Heart left ventricle (tissue), 16 donors: ENCODE measurements around the gene NOTCH4. TPM values are rescaled to one million over a fixed set of nuclear protein-coding genes. Genes with fewer than 3 reads are reported as not detected.
"Not testable (repeated sequence)": the region's sequence is repeated elsewhere in the genome, so short reads cannot be mapped to it uniquely, and the experiment has no call there.

Source experiments
- ATAC-seq, 4 donors: fragments of 200-7000 bp; cut with Tn5 transposase; one replicate each; pipeline ENCODE4 v1.9.1; 2020 to 2022; ENCODE audit warnings: moderate library complexity in 4 of 4, mild to moderate bottlenecking in 3 of 4, moderate number of reproducible peaks in 1 of 4
- DNase-seq, 5 donors: peaks; one replicate each; pipeline ENCODE4 v3.0.0-alpha.2; 2020
- H3K27ac ChIP-seq, 12 donors: fragments of 200-600 bp; sonication (generic) in 4 of 12; one replicate each; pipeline versions ENCODE4 v1.5.0 to v1.8.0; 2016 to 2022; ENCODE audit warnings: mild to moderate bottlenecking in 2 of 12
- H3K27me3 ChIP-seq, 9 donors: fragments of 200-600 bp; sonication (generic) in 2 of 9; one replicate each; pipeline versions ENCODE4 v1.5.1 to v1.8.0; 2016 to 2022; ENCODE audit warnings: mild to moderate bottlenecking in 3 of 9
- H3K36me3 ChIP-seq, 9 donors: fragments of 200-600 bp; sonication (generic) in 2 of 9; one replicate each; pipeline versions ENCODE4 v1.5.0 to v1.8.0; 2018 to 2022; ENCODE audit warnings: mild to moderate bottlenecking in 2 of 9
- H3K4me1 ChIP-seq, 12 donors: fragments of 200-600 bp; sonication (generic) in 4 of 12; one replicate each; pipeline versions ENCODE4 v1.5.0 to v1.8.0; 2016 to 2022; ENCODE audit warnings: mild to moderate bottlenecking in 3 of 12
- H3K4me3 ChIP-seq, 12 donors: fragments of 200-600 bp; sonication (generic) in 4 of 12; one replicate each; pipeline versions ENCODE4 v1.5.0 to v1.8.0; 2017 to 2022; ENCODE audit warnings: mild to moderate bottlenecking in 9 of 12, moderate library complexity in 4 of 12
- H3K9me3 ChIP-seq, 12 donors: fragments of 200-600 bp; sonication (generic) in 4 of 12; one replicate each; pipeline versions ENCODE4 v1.5.0 to v1.8.0; 2016 to 2022; ENCODE audit warnings: mild to moderate bottlenecking in 1 of 12
- CTCF ChIP-seq, 12 donors: fragments of 200-600 bp; sonication (generic) in 4 of 12; IDR thresholded peaks; one replicate each; pipeline versions ENCODE4 v1.5.0 to v1.8.0; 2018 to 2022; ENCODE audit warnings: antibody characterized with exemption in 12 of 12, mild to moderate bottlenecking in 5 of 12
- POLR2A ChIP-seq, 2 donors: fragments of 450-650 bp; IDR thresholded peaks; one replicate each; pipeline ENCODE4 v1.6.1; 2017; ENCODE audit warnings: antibody characterized with exemption in 2 of 2, mild to moderate bottlenecking in 2 of 2, moderate library complexity in 2 of 2
- WGBS, 4 donors: extraction: QIAGEN DNeasy Blood & Tissue Kit in 2 of 4; methylation state at CpG; one replicate each; pipeline versions ENCODE4 v1.1.5 to v1.1.7; 2013 to 2018; 5-methylcytosine and 5-hydroxymethylcytosine counted together
- intact Hi-C, 10 donors: fragments of 100-400 bp; cut with DNase I; formaldehyde crosslinking; loops; one replicate each; pipeline versions ENCODE4 v1.11.1 to v1.14.2; 2022
- polyA plus RNA-seq, 2 donors: library from polyadenylated mRNA; stranded (reverse); fragments of 200-250 nt; gene quantifications; one replicate each; pipeline ENCODE4 v1.2.3, GENCODE V29; 2013
- total RNA-seq, 9 donors: library from RNA; depleted of rRNA in 2 of 9; stranded (reverse); fragments of >200 nt in 2 of 9; fragmentation: NEBNext Ultra II Directional in 3 of 9; extraction: Animal tissue kit (Norgen Biotek cat#: 25700) in 3 of 9; gene quantifications; one replicate each; pipeline versions ENCODE4 v1.1.0 to v1.2.4, GENCODE V29; 2016 to 2023
- donor health status: ischemic (EF 13 %, LVEDD 7.1; RV severe dilation, severe dysfunction).
- donor health status: healthy with polysubstance abuse.
- donor health status: DM: no; HTN: yes; CAD: no.
- donor health status: DM: no; HTN: no; CAD: no.
- donor health status: ischemic (EF 25% LVEDD 6.9; RV normal size, moderate dysfunction).
- donor health status: ischemic (EF 25% LVEDD 5.7; RV mildly dilated, moderate dysfunction).
- donor health status: healthy.
- donor health status: DM: yes; HTN: yes; CAD: no.
- donor health status: ischemic (EF 35%, LVEDD 5.7; RV mildly dilated, moderate dysfunction).
- donor health status: nonischemic (EF 11% LVEDD 7.7; RV severe dilation, severe dysfunction).
- donor health status: DM: yes; HTN: yes; CAD: no.
- donor health status: PGD.
- donor health status: ischemic (EF 29% LVEDD 5.4; RV normal size, mild dysfunction).
- donor health status: nonischemic (EF 23%, LVEDD 6.1; RV moderate dilation, normal function).

NOTCH4 gene
- total and polyA plus RNA-seq, 11 donors = 15.8 to 55.5 (median 24.9) TPM

GRCh38 chr6:32189069-32189741 is 34.7 kb downstream of the NOTCH4 start:
- Histone ChIP-seq H3K36me3 (peaks cover 0 to 29% (median 19%) of the 10 kb centered on the region in 9 donors), H3K4me3 (peak overlapping the region; percentile 59 to 93 (median 80)), H3K27me3 (no peaks in the 10 kb centered on the region), H3K9me3 (no peaks in the 10 kb centered on the region), H3K27ac (peak overlapping the region; percentile 90 to 100 (median 97)), H3K4me1 (peaks cover 0 to 82% (median 57%) of the 10 kb centered on the region in 12 donors)
- intact Hi-C loops = no loop called here
- WGBS, 4 donors = 1 to 5% (median 2%) methylated on average over 8 to 10 of the region's 10 CpGs
- ATAC-seq (no peak), DNase-seq (no peak)
- TF ChIP-seq POLR2A (IDR thresholded peaks at IDR 0.05) = no peak
- no peak for TF ChIP-seq CTCF (IDR thresholded peaks at IDR 0.05)

GRCh38 chr6:32188381-32189068 is 35.3 kb downstream of the NOTCH4 start:
- WGBS, 4 donors = 13 to 27% (median 20%) methylated on average over 10 to 13 of the region's 13 CpGs
- intact Hi-C loops = no loop called here
- peak overlapping the region in 11 of 12 donors; percentile 59 to 93 (median 81) for H3K4me3 ChIP-seq
- H3K27ac ChIP-seq = peak overlapping the region; percentile 90 to 100 (median 97)
- no peaks in the 10 kb centered on the region for H3K9me3 ChIP-seq
- no peak for TF ChIP-seq POLR2A (IDR thresholded peaks at IDR 0.05)
- TF ChIP-seq CTCF (IDR thresholded peaks at IDR 0.05) = no peak
- H3K4me1 ChIP-seq = peaks cover 4 to 84% (median 64%) of the 10 kb centered on the region in 12 donors
- peaks cover 0 to 33% (median 21%) of the 10 kb centered on the region in 9 donors for H3K36me3 ChIP-seq
- no peak for ATAC-seq
- peak in 1 of 5 donors; percentile 26 for DNase-seq
- no peaks in the 10 kb centered on the region for H3K27me3 ChIP-seq

- DNase-seq, ATAC-seq, intact Hi-C loops, H3K27me3 ChIP-seq, H3K9me3 ChIP-seq: not testable (repeated sequence)
- 67 to 82% (median 75%) methylated on average over 14 to 18 of the region's 18 CpGs for WGBS, 4 donors
- H3K4me3 ChIP-seq = peak overlapping the region in 8 of 12 donors; percentile 74 to 93 (median 84)
- peak overlapping the region in 11 of 12 donors; percentile 93 to 100 (median 98) for H3K27ac ChIP-seq
- peaks cover 0 to 40% (median 27%) of the 10 kb centered on the region in 9 donors for H3K36me3 ChIP-seq
- H3K4me1 ChIP-seq = peaks cover 4 to 83% (median 61%) of the 10 kb centered on the region in 12 donors
Observed at GRCh38 chr6:32187725-32188380, 36.0 kb downstream of the NOTCH4 start.

- no peak for ATAC-seq
- WGBS, 4 donors = 59 to 68% (median 62%) methylated on average over 12 of the region's 12 CpGs
- H3K27me3 ChIP-seq = no peaks in the 10 kb centered on the region
- H3K27ac ChIP-seq = peak overlapping the region in 11 of 12 donors; percentile 4 to 100 (median 94)
- TF ChIP-seq POLR2A (IDR thresholded peaks at IDR 0.05) (no peak), CTCF (IDR thresholded peaks at IDR 0.05) (no peak)
- peaks cover 0 to 47% (median 32%) of the 10 kb centered on the region in 9 donors for H3K36me3 ChIP-seq
- no peak for DNase-seq
- H3K4me1 ChIP-seq = peaks cover 4 to 83% (median 59%) of the 10 kb centered on the region in 12 donors
- H3K4me3 ChIP-seq = peak overlapping the region in 2 of 12 donors; percentile 87 to 93
- H3K9me3 ChIP-seq = no peaks in the 10 kb centered on the region
- intact Hi-C loops = no loop called here
Observed at GRCh38 chr6:32187009-32187709, 36.7 kb downstream of the NOTCH4 start.

GRCh38 chr6:32186151-32186840 is 37.6 kb downstream of the NOTCH4 start:
- H3K27ac ChIP-seq = peak overlapping the region in 11 of 12 donors; percentile 41 to 100 (median 84)
- intact Hi-C loops, H3K9me3 ChIP-seq, H3K27me3 ChIP-seq, ATAC-seq, DNase-seq, H3K4me3 ChIP-seq: not testable (repeated sequence)
- peaks cover 4 to 85% (median 61%) of the 10 kb centered on the region in 12 donors for H3K4me1 ChIP-seq
- peaks cover 0 to 56% (median 37%) of the 10 kb centered on the region in 9 donors for H3K36me3 ChIP-seq
- 59 to 64% (median 62%) methylated on average over 10 of the region's 10 CpGs for WGBS, 4 donors

GRCh38 chr6:32185681-32186131 is 38.2 kb downstream of the NOTCH4 start:
- 10 to 21% (median 18%) methylated on average over 11 of the region's 11 CpGs for WGBS, 4 donors
- peak; percentile 77 to 89 (median 88) for DNase-seq
- H3K27me3 ChIP-seq, intact Hi-C loops, H3K9me3 ChIP-seq, H3K4me3 ChIP-seq: not testable (repeated sequence)
- peak; percentile 57 to 73 (median 67) for ATAC-seq
- H3K36me3 ChIP-seq = peaks cover 0 to 62% (median 43%) of the 10 kb centered on the region in 9 donors
- peaks cover 4 to 79% (median 61%) of the 10 kb centered on the region in 12 donors for H3K4me1 ChIP-seq
- peak overlapping the region in 11 of 12 donors; percentile 41 to 100 (median 84) for H3K27ac ChIP-seq
